Measurements from ENCODE around the gene DEDD2.

DNA sequence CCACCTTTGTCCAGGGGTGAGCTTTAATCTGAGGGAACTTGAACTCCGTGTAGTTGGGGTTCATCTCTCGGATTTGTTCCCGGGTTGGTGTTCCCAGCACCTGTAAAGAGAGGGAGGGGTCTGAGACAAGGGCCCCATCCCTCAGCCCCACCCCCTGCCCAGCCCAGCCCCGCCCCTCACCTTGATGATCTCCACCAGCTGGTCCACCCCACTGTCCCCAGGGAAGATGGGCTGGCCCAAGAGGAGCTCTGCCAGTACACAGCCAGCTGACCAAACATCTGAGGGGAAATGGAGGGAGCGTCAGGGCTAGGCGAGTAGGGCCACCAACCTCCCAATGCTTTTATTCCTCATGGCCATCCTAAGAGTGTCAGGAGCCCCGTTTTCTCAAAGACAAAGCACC, 15.6 kb upstream of the DEDD2 start:
- no peak for TF ChIP-seq CHD2 (IDR thresholded peaks at IDR 0.05; ENCODE audit: low read length, partially characterized antibody)
- TF ChIP-seq, protein P1, sequence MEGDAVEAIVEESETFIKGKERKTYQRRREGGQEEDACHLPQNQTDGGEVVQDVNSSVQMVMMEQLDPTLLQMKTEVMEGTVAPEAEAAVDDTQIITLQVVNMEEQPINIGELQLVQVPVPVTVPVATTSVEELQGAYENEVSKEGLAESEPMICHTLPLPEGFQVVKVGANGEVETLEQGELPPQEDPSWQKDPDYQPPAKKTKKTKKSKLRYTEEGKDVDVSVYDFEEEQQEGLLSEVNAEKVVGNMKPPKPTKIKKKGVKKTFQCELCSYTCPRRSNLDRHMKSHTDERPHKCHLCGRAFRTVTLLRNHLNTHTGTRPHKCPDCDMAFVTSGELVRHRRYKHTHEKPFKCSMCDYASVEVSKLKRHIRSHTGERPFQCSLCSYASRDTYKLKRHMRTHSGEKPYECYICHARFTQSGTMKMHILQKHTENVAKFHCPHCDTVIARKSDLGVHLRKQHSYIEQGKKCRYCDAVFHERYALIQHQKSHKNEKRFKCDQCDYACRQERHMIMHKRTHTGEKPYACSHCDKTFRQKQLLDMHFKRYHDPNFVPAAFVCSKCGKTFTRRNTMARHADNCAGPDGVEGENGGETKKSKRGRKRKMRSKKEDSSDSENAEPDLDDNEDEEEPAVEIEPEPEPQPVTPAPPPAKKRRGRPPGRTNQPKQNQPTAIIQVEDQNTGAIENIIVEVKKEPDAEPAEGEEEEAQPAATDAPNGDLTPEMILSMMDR (IDR thresholded peaks at IDR 0.05), result no peak
- TF ChIP-seq EP300 (IDR thresholded peaks at IDR 0.05; ENCODE audit: borderline replicate concordance in 1 of 2, low read depth in 1 of 2, low read length in 1 of 2), result no peak
- no peak for TF ChIP-seq SMC3 (IDR thresholded peaks at IDR 0.05; ENCODE audit: low read depth, low read length)
- TF ChIP-seq, protein P2, sequence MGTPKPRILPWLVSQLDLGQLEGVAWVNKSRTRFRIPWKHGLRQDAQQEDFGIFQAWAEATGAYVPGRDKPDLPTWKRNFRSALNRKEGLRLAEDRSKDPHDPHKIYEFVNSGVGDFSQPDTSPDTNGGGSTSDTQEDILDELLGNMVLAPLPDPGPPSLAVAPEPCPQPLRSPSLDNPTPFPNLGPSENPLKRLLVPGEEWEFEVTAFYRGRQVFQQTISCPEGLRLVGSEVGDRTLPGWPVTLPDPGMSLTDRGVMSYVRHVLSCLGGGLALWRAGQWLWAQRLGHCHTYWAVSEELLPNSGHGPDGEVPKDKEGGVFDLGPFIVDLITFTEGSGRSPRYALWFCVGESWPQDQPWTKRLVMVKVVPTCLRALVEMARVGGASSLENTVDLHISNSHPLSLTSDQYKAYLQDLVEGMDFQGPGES (IDR thresholded peaks at IDR 0.05; ENCODE audit: low read depth, low read length), result no peak
- TF ChIP-seq, protein P3, sequence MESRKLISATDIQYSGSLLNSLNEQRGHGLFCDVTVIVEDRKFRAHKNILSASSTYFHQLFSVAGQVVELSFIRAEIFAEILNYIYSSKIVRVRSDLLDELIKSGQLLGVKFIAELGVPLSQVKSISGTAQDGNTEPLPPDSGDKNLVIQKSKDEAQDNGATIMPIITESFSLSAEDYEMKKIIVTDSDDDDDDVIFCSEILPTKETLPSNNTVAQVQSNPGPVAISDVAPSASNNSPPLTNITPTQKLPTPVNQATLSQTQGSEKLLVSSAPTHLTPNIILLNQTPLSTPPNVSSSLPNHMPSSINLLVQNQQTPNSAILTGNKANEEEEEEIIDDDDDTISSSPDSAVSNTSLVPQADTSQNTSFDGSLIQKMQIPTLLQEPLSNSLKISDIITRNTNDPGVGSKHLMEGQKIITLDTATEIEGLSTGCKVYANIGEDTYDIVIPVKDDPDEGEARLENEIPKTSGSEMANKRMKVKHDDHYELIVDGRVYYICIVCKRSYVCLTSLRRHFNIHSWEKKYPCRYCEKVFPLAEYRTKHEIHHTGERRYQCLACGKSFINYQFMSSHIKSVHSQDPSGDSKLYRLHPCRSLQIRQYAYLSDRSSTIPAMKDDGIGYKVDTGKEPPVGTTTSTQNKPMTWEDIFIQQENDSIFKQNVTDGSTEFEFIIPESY (IDR thresholded peaks at IDR 0.05; ENCODE audit: borderline replicate concordance, low read depth), result no peak
- TF ChIP-seq POLR2AphosphoS5 (IDR thresholded peaks at IDR 0.05; ENCODE audit: low read depth, low read length), result no peak
